ENCODE measurements around the gene ALPI. TPM values are rescaled to one million over a fixed set of nuclear protein-coding genes. Genes with fewer than 3 reads are reported as not detected.
A peak's percentile ranks its signal among the peaks of the same experiment; 100 is the strongest.

The ALPI gene
- total RNA-seq, 1 donor from 2014 or later: not detected

- no peaks in the 10 kb centered on the region for H3K36me3 Mint-ChIP-seq (ENCODE audit: unreplicated experiment)
- H3K4me1 Mint-ChIP-seq (ENCODE audit: low read depth, unreplicated experiment): no peaks in the 10 kb centered on the region
- no peak for TF ChIP-seq CTCF (IDR thresholded peaks at IDR 0.05; ENCODE audit: partially characterized antibody, unreplicated experiment)
- H3K4me3 Mint-ChIP-seq (ENCODE audit: unreplicated experiment): no peak overlapping the region
- peaks cover 31% of the 10 kb centered on the region for H3K27me3 Mint-ChIP-seq (ENCODE audit: unreplicated experiment)
- no peak overlapping the region for H3K27ac Mint-ChIP-seq (ENCODE audit: unreplicated experiment)
- peak; percentile 29 for DNase-seq
- H3K9me3 Mint-ChIP-seq (ENCODE audit: unreplicated experiment): peaks cover 9% of the 10 kb centered on the region
Observed at GRCh38 chr2:232485757-232486557, 30.0 kb downstream of the ALPI start.

- no peaks in the 10 kb centered on the region for H3K4me1 Mint-ChIP-seq (ENCODE audit: low read depth, unreplicated experiment)
- H3K4me3 Mint-ChIP-seq (ENCODE audit: unreplicated experiment): peak overlapping the region; percentile 25
- peaks cover 32% of the 10 kb centered on the region for H3K27me3 Mint-ChIP-seq (ENCODE audit: unreplicated experiment)
- TF ChIP-seq CTCF (IDR thresholded peaks at IDR 0.05; ENCODE audit: partially characterized antibody, unreplicated experiment): no peak
- peaks cover 10% of the 10 kb centered on the region for H3K9me3 Mint-ChIP-seq (ENCODE audit: unreplicated experiment)
- DNase-seq: peak; percentile 17
- H3K27ac Mint-ChIP-seq (ENCODE audit: unreplicated experiment): no peak overlapping the region
- no peaks in the 10 kb centered on the region for H3K36me3 Mint-ChIP-seq (ENCODE audit: unreplicated experiment)
Observed at GRCh38 chr2:232486558-232487384, 30.8 kb downstream of the ALPI start.

- no peak within 1 kb of the TSS for H3K27ac Mint-ChIP-seq (ENCODE audit: unreplicated experiment)
- H3K4me1 Mint-ChIP-seq (ENCODE audit: low read depth, unreplicated experiment): no peaks in the 10 kb centered on the region
- H3K9me3 Mint-ChIP-seq (ENCODE audit: unreplicated experiment): peaks cover 10% of the 10 kb centered on the region
- DNase-seq: peak; percentile 58
- TF ChIP-seq CTCF (IDR thresholded peaks at IDR 0.05; ENCODE audit: partially characterized antibody, unreplicated experiment): no peak
- peak within 1 kb of the TSS; percentile 30 for H3K4me3 Mint-ChIP-seq (ENCODE audit: unreplicated experiment)
- H3K27me3 Mint-ChIP-seq (ENCODE audit: unreplicated experiment): peaks cover 34% of the 10 kb centered on the region
- H3K36me3 Mint-ChIP-seq (ENCODE audit: unreplicated experiment): no peaks in the 10 kb centered on the region
Observed at GRCh38 chr2:232487385-232488096, 31.6 kb downstream of the ALPI start, which contains the start of gene ECEL1. ECEL1 (minus strand) TSS chr2:232487834; CDS start chr2:232486653, 1,181 bp downstream.

- peaks cover 30% of the 10 kb centered on the region for H3K27me3 Mint-ChIP-seq (ENCODE audit: unreplicated experiment)
- H3K36me3 Mint-ChIP-seq (ENCODE audit: unreplicated experiment): no peaks in the 10 kb centered on the region
- no peaks in the 10 kb centered on the region for H3K4me1 Mint-ChIP-seq (ENCODE audit: low read depth, unreplicated experiment)
- H3K27ac Mint-ChIP-seq (ENCODE audit: unreplicated experiment): no peak overlapping the region
- H3K9me3 Mint-ChIP-seq (ENCODE audit: unreplicated experiment): peaks cover 10% of the 10 kb centered on the region
- no peak overlapping the region for H3K4me3 Mint-ChIP-seq (ENCODE audit: unreplicated experiment)
- no peak for TF ChIP-seq CTCF (IDR thresholded peaks at IDR 0.05; ENCODE audit: partially characterized antibody, unreplicated experiment)
- peak; percentile 40 for DNase-seq
Observed at GRCh38 chr2:232488097-232488711, 32.3 kb downstream of the ALPI start.

All from glutamatergic neuron (in vitro differentiated cells).